Stimulated activated CD4-positive, alpha-beta T cell treated with anti-CD3 and anti-CD28 coated beads, Interleukin-1b, Interleukin-23, amount 100 ng/mL, for 1 hour (primary cell): ENCODE data around the gene PSG6.
"Not testable (repeated sequence)": the region's sequence is repeated elsewhere in the genome, so short reads cannot be mapped to it uniquely, and the experiment has no call there.

ENCODE experiments used
- DNase-seq, 2 donors: peaks; one replicate each; pipeline ENCODE4 v3.0.0-alpha.2; 2020; ENCODE audit warnings: low read depth in 2 of 2

The PSG6 gene

DNA sequence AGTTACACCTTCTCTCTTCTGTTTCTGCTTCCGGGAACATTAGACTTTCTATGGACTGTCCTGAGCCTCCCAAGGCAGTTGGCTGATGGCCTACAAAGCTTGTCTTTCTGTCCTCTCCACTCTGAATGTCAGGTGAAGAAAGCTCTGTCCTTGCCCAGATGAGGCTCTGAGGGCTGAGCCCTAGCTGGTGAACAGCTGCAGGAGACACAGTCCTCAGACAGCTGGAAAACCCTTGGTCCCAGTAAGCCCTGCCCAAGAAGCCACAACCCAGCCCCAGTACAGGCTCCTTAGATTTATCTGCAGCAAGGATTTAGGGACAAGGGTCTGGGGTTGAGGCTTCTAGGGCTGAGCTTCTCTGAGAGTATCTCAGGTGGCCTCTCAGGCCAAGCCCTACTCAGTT is 64.5 kb downstream of the PSG6 start:
- not testable (repeated sequence) for DNase-seq

GRCh38 chr19:42852821-42853220 is 64.9 kb downstream of the PSG6 start:
- DNase-seq, result not testable (repeated sequence)
